Stimulated activated CD8-positive, alpha-beta memory T cell treated with anti-CD3 and anti-CD28 coated beads, Interleukin-4, amount 100 ng/mL, for 24 hours (primary cell): ENCODE measurements around the gene SS18L1.

ENCODE experiments used
- DNase-seq: peaks from one replicate; pipeline ENCODE4 v3.0.0-alpha.2; 2020; ENCODE audit warnings: low read depth

SS18L1 gene

GRCh38 chr20:62120365-62120762 lies 23.2 kb upstream of the SS18L1 start:
- no peak for DNase-seq

GRCh38 chr20:62120990-62121775 lies 22.4 kb upstream of the SS18L1 start:
- no peak for DNase-seq

DNA sequence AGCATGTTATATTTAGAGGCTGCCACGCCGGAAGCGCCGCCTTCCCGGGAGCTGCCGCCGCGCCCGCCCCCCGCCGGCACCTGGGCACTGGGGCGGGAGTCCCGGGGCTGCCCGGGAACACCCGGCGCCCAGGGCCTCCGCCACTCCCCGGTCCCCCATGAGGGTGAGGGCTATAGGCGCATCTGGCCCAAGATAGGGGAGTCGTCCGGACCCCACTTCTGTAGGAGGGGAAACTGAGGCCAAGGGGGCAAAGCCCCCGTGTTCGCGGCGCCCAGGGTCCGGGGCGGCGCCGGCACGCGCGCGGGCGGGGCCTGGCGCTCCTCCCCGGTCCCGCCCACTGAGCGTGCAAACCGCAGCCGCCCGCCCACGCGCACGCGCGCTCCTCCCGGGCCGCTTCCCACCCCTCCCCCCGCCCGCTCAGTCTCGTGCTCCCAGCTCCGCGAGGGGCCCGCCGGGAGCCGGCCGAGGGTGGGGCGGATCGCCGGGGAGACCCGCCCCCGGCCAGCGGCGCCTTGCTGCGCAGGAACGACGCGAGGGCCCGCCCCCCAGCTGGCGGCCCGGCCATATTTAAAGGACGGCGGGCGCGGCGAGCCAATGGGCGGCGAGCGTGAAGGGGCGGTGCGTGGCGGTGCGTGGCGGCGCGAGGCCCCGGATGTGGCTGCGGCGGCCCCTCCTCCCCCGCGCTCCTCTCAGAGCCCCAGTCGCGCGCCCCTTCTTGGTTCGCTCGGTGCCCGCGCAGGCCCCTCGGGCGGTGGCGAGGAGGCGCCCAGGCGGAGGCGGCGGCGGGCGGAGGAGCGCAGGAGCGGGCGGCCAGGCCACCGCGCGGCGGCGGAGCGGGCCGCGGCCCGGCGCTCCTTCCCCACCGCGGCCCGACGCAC lies 21.6 kb upstream of the SS18L1 start, which contains the start of gene LSM14B:
Gene LSM14B, plus strand, starts transcription at position 700 of the 878 bp plus-strand sequence. CDS start 192 bp downstream, outside the sequence.
- peak; percentile 94 for DNase-seq

DNA sequence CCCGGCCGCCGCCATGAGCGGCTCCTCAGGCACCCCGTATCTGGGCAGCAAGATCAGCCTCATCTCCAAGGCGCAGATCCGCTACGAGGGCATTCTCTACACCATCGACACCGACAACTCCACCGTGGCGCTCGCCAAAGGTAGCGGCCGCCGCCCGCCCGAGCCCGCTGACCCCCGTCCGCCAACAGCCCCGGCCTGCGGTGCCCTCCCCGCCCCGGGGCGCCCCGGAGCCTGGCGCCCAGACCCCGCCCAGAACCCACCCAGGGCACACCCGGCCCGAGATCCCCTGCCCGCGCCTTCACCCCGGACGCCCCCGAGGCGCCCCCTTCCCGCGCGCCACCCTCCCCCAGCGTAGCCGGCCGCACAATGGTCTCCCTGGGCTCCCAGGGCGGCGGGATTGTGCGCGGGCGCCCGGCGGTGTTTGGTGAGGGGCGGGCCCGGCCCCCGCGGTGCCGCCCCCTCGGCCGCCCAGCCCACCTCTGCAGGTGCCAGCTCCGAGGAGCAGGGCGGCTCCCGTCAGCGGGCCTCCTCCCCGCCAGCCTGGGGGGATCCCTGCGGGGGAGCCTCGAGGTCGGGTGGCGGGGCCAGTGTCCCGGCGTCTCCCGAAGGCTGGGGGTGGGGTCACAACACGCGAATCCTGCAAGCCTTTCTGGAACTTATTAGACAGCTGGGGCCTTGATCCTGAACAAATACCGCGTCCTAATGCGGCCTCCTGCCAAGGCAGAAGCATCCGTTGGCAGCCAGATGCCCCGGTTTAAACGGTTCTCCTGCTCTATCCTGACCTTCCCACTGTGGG lies 20.7 kb upstream of the SS18L1 start:
- no peak for DNase-seq

GRCh38 chr20:62123450-62124118 lies 20.0 kb upstream of the SS18L1 start:
- DNase-seq = no peak

- no peak for DNase-seq
These were observed 17.4 kb upstream of the SS18L1 start for GRCh38 chr20:62126141-62126540.

GRCh38 chr20:62127799-62128198 lies 15.8 kb upstream of the SS18L1 start:
- no peak for DNase-seq

DNA sequence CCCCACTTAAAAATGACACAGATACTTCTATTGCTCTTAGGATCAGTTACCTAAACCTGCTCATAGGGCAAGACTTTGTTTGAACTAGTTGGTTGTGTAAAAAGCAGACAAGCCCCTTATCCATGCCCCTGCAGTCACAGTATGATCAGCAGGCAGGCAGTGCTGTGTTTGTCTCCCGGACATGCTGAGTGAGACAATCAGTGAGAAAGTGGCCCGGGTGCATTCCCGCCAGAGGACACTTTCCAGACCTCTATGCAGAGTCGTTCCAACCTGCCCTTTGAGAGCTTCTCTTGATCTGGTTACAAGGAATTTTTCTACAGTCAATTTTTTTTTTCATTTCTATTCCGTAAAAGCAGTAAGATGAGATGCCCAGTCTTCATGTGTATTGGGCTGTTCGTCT lies 15.1 kb upstream of the SS18L1 start:
- no peak for DNase-seq

- no peak for DNase-seq
These were observed 13.6 kb upstream of the SS18L1 start for GRCh38 chr20:62129731-62130531.

DNA sequence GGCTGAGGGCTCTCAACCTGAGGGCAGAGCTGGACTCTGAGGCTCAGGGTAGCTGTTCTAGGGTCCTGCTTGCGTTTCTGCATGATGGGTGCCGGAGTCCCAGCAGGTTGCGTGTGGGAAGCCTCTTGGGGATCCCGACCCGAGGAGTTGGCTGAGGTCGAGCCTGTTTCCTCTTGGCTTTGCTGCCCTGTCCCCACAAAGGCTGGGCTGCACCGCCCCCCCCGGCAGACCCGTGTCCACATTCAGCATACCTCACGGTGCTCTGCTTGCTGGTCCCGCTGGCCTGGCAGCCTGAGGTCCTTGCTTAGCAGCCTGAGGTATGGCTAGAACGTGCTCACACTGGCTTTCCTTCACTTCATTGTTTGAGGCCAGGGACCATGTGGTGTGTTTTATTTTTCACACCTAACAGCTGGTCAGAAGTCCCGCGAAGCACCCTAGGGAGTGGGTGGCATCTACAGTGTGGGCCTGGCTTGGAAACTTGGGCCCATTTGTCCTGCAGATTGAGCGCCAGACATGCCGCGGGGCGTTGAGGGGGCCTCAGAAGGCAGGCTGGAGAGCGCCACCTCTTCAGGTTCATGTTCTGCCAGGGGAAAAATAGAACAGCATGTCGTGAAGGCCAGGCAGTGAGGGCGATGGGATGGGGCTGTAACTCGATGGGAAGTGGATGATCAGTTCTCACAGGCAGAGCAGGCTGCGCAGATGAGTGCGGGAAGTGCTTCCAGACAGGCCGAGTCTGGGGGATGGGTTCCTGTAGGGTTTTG lies 11.8 kb upstream of the SS18L1 start:
- DNase-seq = no peak

DNA sequence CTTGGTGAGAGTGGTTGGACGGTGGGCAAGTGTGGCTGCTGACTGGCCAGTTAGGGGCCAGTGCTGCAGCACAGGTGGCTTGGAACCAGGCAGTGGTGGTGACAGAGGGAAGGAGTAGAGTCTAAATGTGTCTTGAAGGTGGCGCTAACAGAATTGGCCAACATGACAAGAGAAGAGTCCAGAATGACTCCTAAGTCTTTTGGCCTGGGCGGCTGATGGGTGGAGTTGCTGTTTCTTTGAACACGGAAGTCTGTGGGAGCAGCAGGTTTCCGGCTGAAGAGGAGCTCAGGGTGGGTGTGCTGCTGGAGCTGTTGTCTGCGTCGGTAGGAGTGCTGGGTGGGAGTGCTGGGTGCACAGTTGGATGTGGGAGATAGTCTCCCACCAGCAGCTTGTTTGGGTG lies 11.1 kb upstream of the SS18L1 start:
- no peak for DNase-seq

- no peak for DNase-seq
These were observed 10.3 kb upstream of the SS18L1 start for GRCh38 chr20:62133051-62133845.

DNA sequence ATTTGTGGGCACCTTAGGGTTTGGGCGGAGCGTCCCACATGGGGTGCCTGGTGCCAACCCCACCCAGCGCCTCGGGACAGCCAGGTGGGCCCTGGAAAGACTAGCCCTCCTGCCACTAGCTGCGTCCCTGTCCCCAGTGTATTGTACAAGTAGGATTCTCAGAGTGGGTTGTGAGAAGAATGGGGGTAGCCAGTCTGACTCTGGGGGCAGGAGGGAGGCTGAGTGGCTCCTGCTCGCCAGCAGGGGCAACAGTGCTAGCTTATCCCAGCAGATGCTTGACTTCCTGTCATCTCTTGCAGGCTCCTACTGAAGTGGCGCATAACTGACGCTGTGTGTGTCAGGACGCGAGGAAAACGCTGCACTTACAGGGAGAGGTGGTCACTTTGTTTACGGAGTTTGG lies 9.7 kb upstream of the SS18L1 start:
- no peak for DNase-seq

- DNase-seq = no peak
These were observed 8.8 kb upstream of the SS18L1 start for GRCh38 chr20:62134735-62135231.

GRCh38 chr20:62135573-62136266 lies 7.8 kb upstream of the SS18L1 start:
- no peak for DNase-seq

DNA sequence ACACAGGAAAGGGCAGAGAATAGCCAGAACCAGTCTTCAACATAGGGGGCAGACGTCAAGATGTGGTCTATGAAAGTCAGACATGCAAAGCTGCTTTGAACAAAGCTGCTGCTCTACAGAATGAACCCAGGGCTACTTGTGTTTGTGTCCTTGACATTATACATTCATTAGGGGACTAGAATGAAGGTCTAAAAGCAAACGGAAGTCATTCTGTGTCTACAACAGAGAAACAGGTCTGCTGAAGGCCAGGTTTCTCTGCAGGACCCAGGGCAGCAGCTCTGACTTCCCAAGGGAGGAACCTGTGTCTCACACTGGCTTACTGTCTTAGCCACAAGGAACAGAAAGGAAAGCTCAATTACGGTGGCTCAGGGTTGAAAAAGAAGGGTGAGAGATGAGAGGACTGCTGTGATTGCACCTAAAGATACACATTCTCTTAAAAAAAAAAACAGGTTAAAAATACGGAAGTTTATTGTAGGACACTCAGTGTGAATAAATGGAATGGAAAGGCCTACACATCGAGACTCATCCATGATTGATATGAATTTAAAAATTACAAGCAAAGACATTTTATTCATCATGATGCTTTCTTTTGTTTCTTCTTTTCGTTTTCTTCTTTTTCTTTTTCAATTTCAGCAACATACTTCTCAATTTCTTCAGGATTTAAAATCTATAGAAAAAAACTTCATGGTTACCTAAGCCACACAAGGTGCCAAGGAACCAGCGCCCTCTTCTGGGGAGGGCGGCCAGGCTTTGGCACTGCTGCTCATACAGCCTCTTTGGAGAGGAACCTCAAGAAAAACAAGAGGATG lies 7.1 kb upstream of the SS18L1 start:
- DNase-seq = no peak

DNA sequence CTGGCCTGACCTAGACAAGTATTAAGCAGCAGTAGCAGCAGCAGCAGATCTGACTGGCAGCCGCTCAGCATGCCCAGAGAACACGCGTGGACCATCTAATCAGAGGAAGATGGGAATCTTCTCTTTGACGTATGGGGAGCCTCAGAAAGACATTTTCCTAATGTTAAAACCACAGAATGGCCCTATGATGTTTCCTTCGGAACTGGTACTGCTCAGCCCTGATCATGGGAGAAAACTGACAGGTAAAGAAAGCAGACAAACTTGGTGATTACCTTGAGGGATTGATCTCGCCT lies 6.5 kb upstream of the SS18L1 start:
- no peak for DNase-seq
